Adrenal gland (tissue), 5 donors: ENCODE data around the gene RBM33.

ENCODE experiments used
- POLR2A ChIP-seq, 2 donors: fragments of 450-650 bp; IDR thresholded peaks; one replicate each; pipeline ENCODE4 v1.6.1; 2017; ENCODE audit warnings: antibody characterized with exemption in 2 of 2, mild to moderate bottlenecking in 2 of 2, moderate library complexity in 1 of 2
- TF ChIP-seq, protein P1 (sequence below), 6 experiments: fragments of 450-650 bp in 4 of 6; fragments of 200-600 bp in 2 of 6; sonication (generic) in 1 of 6; IDR thresholded peaks; 1 replicate in 5 of 6; 2 replicates in 1 of 6; pipeline versions ENCODE4 v1.5.1 to v1.8.0; 2016 to 2021; ENCODE audit warnings: antibody characterized with exemption in 6 of 6, mild to moderate bottlenecking in 2 of 6, moderate library complexity in 1 of 6
- donor health status: DM: no; HTN: no; CAD: no.

DNA sequence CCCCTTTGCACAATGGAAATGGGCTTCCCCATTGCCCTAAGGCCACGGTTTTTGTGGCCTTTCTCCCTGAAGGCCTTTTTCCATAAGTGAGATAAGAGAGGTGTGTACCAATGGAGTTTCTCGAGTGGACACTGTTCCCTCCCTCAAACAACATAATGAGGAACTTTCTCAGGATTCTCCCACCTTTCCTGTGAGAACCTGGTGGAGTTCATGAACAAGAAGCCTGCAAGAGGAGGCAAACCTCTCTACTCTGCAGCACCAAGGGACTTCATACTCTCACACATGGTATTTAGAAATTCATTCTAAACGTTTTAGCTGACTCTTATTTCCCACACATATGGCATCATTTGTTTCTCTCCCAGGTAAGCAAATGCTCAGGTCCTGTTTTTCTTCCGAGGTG, 7.3 kb upstream of the RBM33 start:
- TF ChIP-seq, protein P1, sequence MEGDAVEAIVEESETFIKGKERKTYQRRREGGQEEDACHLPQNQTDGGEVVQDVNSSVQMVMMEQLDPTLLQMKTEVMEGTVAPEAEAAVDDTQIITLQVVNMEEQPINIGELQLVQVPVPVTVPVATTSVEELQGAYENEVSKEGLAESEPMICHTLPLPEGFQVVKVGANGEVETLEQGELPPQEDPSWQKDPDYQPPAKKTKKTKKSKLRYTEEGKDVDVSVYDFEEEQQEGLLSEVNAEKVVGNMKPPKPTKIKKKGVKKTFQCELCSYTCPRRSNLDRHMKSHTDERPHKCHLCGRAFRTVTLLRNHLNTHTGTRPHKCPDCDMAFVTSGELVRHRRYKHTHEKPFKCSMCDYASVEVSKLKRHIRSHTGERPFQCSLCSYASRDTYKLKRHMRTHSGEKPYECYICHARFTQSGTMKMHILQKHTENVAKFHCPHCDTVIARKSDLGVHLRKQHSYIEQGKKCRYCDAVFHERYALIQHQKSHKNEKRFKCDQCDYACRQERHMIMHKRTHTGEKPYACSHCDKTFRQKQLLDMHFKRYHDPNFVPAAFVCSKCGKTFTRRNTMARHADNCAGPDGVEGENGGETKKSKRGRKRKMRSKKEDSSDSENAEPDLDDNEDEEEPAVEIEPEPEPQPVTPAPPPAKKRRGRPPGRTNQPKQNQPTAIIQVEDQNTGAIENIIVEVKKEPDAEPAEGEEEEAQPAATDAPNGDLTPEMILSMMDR (IDR thresholded peaks at IDR 0.05): no peak
- TF ChIP-seq POLR2A (IDR thresholded peaks at IDR 0.05): no peak
